A549 treated with AZD9567 at 1 μM for 4 hours (cell line): ENCODE measurements around the gene SHISA7. TPM values are rescaled to one million over a fixed set of nuclear protein-coding genes. Genes with fewer than 3 reads are reported as not detected.

ENCODE experiments used
- total RNA-seq: library from RNA; stranded (reverse); fragments of 200-300 nt; extraction: Qiagen RNA extraction; gene quantifications from 5 replicates; pipeline ENCODE4 v1.2.3, GENCODE V29; 2022; ENCODE audit not compliant: insufficient read depth

The SHISA7 gene
- total RNA-seq, result 0.02 TPM in 2 of 5 replicates, not detected in the others

DNA sequence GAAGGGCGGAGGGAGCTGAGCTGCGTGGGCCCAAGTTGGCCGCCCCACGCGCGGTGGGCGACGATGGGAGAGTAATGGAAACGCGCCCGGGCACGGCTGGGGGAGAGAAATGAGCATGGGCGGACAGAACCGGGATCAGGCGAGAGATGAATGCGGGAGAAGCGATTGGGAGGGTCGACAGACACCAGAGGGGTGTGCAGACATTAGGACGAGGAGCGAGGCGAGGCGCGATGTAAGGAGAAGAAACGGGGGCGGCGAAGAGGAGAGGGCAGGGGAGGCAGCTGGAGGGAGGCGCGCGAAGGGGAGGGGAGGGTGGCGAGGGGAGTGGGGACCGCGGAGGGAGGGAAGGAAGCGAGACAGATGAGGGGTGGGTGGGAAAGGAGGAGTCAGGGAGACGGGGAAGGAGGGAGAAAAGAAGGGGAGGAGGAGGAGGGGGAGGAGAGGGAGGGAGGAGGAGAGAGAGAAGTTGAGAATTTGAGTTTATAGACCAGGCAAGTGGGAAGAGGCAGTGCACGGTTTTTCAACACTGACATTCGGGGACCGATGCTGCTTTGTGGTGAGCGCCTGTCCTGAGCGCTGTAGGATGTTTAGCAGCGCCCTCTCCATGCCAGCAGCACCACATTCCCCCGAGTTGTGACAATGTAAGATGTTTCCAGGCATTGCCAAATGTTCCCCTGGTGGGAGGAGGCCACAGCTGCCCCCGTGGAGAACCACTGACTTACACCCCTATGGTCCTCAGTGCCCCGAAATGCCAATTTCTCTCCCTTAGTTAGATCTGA lies at the start of gene SHISA7:
SHISA7 (minus strand) TSS at position 256 of the 779 bp plus-strand sequence. CDS start 437 bp downstream, outside the sequence.

DNA sequence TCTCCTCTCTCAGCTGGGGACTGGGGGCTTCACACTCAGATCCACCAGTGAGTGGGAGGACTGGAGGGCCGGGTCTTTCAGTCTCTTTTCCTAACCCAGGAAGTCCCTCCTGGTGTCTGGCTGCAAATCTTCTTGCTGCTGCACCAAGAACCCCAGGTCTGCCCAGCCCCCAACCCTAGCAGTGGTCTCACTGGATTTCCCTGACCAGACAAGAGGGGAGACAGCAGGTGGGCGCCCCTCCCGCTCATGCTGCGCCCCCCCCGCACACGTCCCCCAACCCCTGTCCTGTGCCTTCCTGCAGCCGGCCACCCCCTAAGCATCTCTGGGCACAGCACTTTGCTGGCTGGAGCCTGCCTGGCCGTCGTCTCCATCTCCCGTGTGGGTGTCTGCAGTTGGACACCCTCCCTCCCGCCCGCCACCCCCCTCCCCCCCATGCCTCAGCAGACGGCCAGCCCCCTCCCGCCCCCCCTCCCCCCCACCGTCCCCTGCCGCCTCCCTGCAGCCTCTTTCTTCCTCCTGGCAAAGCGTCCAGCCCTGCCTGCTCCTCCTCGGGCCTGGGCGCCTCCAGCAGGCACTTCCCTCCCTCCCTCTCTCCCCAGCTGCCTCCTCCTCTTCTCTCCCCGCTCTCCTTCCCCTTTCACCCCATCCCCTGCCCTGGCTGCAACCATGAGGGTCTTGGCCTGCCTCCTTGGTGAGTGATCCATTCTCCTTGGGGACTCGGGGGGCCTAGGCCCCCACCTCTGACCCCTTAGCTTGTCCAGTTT lies 45.0 kb upstream of the SHISA7 start, which contains the start of gene SSC5D:
SSC5D (plus strand) TSS at position 513 of the 764 bp plus-strand sequence; CDS start at position 667, 154 bp downstream.

DNA sequence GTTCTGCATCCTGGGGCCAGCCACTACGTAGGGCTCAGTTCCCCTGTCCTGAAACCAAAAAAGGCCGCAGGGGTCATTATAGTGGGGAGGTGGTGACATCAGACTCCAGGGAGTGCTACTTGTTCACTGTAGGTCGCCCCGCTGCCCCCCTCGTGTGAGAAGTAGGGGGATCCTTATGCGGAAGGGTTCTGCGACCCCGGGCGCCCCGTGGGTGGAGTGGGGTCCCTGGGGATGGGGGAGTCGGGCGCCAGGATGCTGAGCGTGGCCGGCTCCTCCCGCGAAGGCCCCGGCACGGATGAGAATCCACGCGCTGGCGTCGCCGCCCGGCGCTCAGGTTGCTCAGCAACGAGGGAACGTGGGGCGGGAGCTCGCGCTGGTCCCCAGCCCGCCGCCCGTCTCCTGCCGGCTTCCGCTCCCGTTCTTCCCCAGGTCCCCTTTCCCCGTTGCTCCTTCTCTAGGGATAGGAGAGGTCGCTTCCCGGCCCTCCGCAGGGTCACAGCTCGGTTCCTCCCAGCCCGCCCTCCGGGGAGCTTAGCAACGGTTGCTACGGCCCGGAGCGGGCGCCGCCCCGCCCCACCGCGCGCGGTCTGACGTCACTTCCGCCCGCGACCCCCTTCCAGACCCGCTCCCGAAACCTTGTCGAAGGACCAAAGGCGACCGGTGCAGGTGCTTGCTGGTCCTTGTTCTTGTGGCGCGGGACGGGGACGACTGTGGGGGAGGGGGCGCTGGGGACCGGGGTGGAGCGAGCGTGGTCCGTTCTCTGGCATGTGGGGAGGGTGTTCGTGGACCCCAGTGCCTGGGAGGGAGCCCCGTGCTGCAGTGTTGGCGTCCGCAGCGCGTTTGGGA lies 41.7 kb upstream of the SHISA7 start, which contains the start of gene NAT14:
NAT14 (plus strand) TSS at position 596 of the 846 bp plus-strand sequence. CDS start 521 bp downstream, outside the sequence.

DNA sequence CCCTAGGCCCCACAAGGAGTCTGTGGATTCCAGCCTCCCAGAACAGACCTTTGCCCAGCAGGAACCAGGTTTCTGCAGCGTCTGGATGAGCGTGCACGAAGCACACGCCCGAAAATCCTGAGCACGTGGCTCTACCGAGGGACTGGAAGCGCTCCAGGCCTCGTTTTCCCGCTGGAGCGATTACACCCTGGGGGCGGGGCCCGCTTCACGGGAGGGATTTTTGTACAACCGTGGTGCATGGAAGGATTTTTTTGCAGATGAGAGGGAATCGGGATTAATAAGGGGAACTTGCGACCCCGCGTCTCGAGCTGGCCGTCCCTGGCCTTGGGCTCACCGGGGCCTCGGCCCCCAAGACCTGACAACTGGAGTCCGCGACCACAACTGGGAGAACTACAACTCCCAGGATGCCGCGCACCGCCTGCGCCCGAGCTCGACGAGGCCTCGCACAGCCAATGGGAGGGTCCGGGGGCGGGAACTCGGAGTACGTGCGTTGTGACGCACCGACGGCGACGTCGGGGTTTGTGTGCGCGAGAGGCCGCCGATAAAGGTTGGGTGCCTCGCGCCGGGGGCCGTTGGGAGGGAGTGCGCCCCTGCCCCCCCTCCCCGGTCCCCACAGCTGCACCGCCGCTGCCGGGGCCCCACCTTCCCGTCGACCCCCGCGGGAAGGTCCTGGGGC lies 33.1 kb upstream of the SHISA7 start, which contains the start of gene ZNF628:
ZNF628 (plus strand) TSS at position 518 of the 676 bp plus-strand sequence. CDS start 3,294 bp downstream, outside the sequence.

DNA sequence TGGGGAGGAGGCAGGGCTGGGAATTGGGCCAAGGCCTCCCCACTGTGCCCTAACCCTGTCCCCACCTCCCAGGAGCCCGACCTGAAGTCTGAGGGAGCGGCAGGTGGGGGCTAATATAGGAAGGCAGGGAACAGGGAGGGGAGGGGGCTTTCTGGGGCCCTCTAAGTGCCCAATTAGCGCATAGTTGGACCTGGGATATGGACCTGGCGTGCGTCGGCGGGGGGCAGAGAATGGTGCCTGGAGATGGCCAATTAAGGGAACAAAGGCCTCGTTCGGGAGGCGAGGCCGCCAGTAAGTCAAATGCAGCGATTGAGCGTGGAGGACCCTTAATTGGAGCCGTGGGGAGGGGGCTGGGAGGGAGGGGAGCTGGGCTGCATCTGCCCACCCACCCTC lies 21.6 kb upstream of the SHISA7 start, which contains the start of gene C19orf85:
C19orf85 (minus strand) TSS at position 90 of the 393 bp plus-strand sequence. CDS start 197 bp downstream, outside the sequence.

DNA sequence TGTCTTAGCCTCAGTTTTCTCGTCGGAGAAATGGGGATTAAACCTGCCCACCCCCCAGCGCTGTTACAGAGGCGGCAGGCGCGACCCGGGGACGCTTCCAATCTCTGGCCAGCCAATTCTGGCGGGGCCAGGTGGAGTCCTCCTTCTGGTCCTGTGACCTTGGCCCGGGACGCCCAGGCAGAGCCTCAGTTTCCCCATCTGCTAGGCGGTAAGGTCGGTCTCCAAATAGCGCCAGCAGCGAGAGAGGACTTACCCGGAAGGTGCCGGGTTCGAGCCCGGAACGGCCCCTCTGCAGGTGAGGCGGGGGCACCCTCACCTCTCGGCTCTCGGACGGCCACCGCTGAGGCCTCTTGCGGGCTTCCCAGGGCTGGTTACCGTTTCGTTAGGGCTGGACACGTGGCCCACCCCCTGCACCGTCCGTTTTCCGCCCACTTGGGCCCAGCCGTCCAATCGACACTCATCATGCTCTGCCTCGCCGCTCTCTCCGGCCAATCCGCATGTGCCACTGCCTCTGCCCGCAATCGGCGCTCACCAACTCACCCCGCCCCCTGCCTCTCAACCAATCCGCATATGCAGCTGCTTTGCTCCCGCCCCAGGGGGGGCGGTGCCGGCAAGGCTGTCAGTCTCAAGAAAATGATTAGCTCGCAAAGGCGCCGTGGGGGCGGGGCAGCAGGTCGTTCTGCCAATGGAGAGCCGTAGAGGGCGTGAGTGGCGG lies 18.3 kb upstream of the SHISA7 start, which contains the start of gene ISOC2:
ISOC2 (minus strand) TSS at position 384 of the 715 bp plus-strand sequence. CDS start 5,156 bp downstream, outside the sequence.

DNA sequence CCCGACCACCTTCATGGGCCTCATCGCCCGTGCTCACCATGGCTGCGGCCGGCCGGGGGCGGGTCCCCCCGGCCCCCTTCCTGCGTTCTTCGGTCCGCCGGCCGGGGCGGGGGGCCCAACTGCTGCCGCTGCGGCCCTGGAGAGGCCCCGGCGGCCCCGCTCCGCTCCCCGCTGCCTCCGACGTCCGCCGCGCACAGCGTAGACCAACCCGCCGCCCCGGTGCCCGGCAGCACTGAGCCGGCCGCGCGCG lies 35.6 kb downstream of the SHISA7 start, which contains the start of gene UBE2S:
UBE2S (minus strand) TSS at position 239 of the 250 bp plus-strand sequence; CDS start at position 40, 199 bp downstream.

DNA sequence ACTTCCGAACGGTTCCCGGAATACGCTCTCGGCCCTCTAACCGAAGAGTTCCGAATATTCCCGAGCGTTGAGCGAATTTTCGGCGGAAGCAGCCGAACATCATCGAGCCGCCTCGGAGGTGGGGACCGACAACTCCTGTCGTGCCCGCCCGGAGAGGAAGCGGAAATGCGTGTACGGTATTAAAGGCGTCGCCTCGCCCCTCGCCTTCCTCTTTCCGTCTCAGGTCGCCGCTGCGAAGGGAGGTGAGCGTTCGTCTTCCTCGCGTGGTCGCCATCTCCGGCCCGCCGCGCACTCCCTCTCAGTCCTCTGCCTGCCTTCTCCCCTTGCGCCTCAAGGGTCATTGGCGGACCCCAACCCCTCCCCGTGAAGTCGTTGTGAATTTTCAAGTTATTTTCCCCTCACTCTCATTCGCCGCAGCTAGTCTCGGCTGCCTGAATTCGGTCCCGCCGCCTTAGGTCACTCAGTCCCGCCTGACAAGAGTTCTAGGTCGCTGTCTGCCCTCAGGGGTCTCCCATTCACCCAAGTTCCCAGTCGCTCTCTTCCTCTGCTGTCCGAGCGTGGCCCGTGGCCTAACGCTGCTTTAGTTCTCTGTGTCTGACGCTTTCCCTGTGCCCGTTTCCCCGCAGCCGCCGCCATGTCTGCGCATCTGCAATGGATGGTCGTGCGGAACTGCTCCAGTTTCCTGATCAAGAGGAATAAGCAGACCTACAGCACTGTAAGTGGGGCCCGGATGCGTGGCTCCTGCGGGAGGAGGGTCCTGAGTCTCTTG lies 57.2 kb downstream of the SHISA7 start, which contains the start of gene RPL28:
RPL28 (plus strand) TSS at position 209 of the 769 bp plus-strand sequence; CDS start at position 635, 426 bp downstream.

DNA sequence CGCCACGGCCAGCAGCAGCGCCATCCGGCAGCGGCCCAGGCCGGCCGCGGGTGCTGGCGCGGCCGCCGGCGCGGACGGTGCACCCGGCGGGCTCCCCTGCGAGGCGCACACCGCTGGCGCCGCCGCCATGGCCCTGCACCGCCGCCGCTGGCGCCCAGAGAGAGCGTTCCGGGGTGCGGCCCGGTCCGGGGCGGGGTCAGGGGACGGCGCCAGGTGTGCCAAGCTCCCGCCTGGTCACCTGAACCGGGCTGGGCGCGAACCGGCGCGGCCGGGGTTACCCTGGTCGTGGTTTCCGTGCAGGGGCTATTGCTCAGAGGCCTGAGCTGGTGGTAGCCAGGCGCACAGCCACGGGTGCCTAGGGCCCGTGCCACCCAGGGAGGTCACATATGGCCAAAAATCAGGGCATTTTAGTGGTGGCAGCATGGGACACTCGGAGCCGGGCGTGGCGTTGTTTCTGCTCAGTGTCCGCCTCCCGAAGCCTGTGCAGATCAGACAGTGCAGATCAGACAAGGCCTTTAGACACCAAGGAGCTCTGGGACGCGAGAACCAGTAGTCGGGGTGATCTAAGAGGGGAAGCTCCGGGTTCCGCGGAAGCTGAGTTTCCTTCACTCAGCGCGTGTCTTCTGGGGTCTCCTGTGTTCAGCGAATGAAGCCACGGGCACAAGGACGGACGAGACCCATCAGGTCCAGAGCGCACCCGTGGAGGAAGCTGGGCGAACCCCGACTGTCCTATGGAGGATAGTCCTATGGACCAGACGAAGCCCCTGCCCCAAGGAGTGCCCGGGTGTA lies 58.8 kb downstream of the SHISA7 start, which contains the start of gene TMEM238:
TMEM238 (minus strand) TSS at position 162 of the 789 bp plus-strand sequence; CDS start at position 129, 33 bp downstream.

Other genes with a start within 250 kb of the SHISA7 start
- gene PTPRH, start 233.8 kb downstream of the SHISA7 start, total RNA-seq, result 2.1 to 3.8 TPM (median 3.1 TPM) in 5 replicates
- 5.1 to 6.4 TPM (median 5.7 TPM) in 5 replicates for gene TMEM86B, start 214.5 kb downstream of the SHISA7 start, total RNA-seq
- 74.7 to 116 TPM (median 115 TPM) in 5 replicates for gene PPP6R1, start 184.3 kb downstream of the SHISA7 start, total RNA-seq
- 129 to 149 TPM (median 137 TPM) in 5 replicates for gene HSPBP1, start 163.2 kb downstream of the SHISA7 start, total RNA-seq
- gene BRSK1, start 159.3 kb downstream of the SHISA7 start, total RNA-seq, result 2.5 to 3.3 TPM (median 3.1 TPM) in 5 replicates
- gene TMEM150B, start 118.0 kb downstream of the SHISA7 start, total RNA-seq, result not detected in 5 replicates
- 3.1 to 8.1 TPM (median 7.0 TPM) in 5 replicates for gene KMT5C, start 103.4 kb downstream of the SHISA7 start, total RNA-seq
- gene COX6B2, start 88.6 kb downstream of the SHISA7 start, total RNA-seq, result 0.95 to 1.2 TPM (median 1.0 TPM) in 4 of 5 replicates, not detected in the other
- 0.10 to 0.22 TPM (median 0.16 TPM) in 4 of 5 replicates, not detected in the other for gene GARIN5B, start 80.0 kb downstream of the SHISA7 start, total RNA-seq
- 16.8 to 21.9 TPM (median 17.3 TPM) in 5 replicates for gene IL11, start 72.8 kb downstream of the SHISA7 start, total RNA-seq
- 1.6 to 2.0 TPM (median 1.8 TPM) in 4 of 5 replicates, not detected in the other for gene TMEM190, start 66.5 kb downstream of the SHISA7 start, total RNA-seq
- 6.5 to 9.2 TPM (median 8.0 TPM) in 4 of 5 replicates, not detected in the other for gene TMEM238, start 59.0 kb downstream of the SHISA7 start, total RNA-seq
- 2,640 to 3,810 TPM (median 2,807 TPM) in 5 replicates for gene RPL28, start 57.4 kb downstream of the SHISA7 start, total RNA-seq
- 283 to 453 TPM (median 448 TPM) in 5 replicates for gene UBE2S, start 35.5 kb downstream of the SHISA7 start, total RNA-seq
- gene ISOC2, start 18.3 kb upstream of the SHISA7 start, total RNA-seq, result 49.3 to 64.4 TPM (median 61.3 TPM) in 5 replicates
- gene C19orf85, start 21.5 kb upstream of the SHISA7 start, total RNA-seq, result not detected in 5 replicates
- 4.3 to 7.1 TPM (median 6.2 TPM) in 5 replicates for gene ZNF628, start 33.3 kb upstream of the SHISA7 start, total RNA-seq
- 31.1 to 56.8 TPM (median 53.6 TPM) in 5 replicates for gene NAT14, start 41.9 kb upstream of the SHISA7 start, total RNA-seq
- gene SSC5D, start 45.1 kb upstream of the SHISA7 start, total RNA-seq, result 0.41 to 1.0 TPM (median 0.82 TPM) in 5 replicates
- 1.8 to 2.1 TPM (median 2.0 TPM) in 4 of 5 replicates, not detected in the other for gene SBK2, start 93.8 kb upstream of the SHISA7 start, total RNA-seq
- gene SBK3, start 102.2 kb upstream of the SHISA7 start, total RNA-seq, result 0.79 to 1.2 TPM (median 0.93 TPM) in 4 of 5 replicates, not detected in the other
- gene ZNF579, start 137.5 kb upstream of the SHISA7 start, total RNA-seq, result 7.2 to 29.0 TPM (median 26.0 TPM) in 5 replicates
- gene FIZ1, start 156.2 kb upstream of the SHISA7 start, total RNA-seq, result 18.8 to 22.1 TPM (median 21.4 TPM) in 5 replicates
- gene ZNF524, start 157.0 kb upstream of the SHISA7 start, total RNA-seq, result 11.7 to 18.6 TPM (median 17.2 TPM) in 5 replicates
- 5.6 to 11.6 TPM (median 11.2 TPM) in 5 replicates for gene ZNF865, start 162.3 kb upstream of the SHISA7 start, total RNA-seq
- 5.3 to 7.2 TPM (median 6.9 TPM) in 5 replicates for gene ZNF784, start 181.3 kb upstream of the SHISA7 start, total RNA-seq
- gene ZNF580, start 197.7 kb upstream of the SHISA7 start, total RNA-seq, result 22.8 to 54.8 TPM (median 51.9 TPM) in 5 replicates
- 32.4 to 52.5 TPM (median 51.0 TPM) in 5 replicates for gene ZNF581, start 200.3 kb upstream of the SHISA7 start, total RNA-seq
- 11.8 to 15.8 TPM (median 15.2 TPM) in 5 replicates for gene CCDC106, start 204.9 kb upstream of the SHISA7 start, total RNA-seq
- gene U2AF2, start 211.7 kb upstream of the SHISA7 start, total RNA-seq, result 256 to 304 TPM (median 290 TPM) in 5 replicates
- 120 to 215 TPM (median 193 TPM) in 5 replicates for gene EPN1, start 231.9 kb upstream of the SHISA7 start, total RNA-seq